ENCODE data around the gene ARSB.

Gene ARSB

GRCh38 chr5:78801413-78801812 lies 183.7 kb downstream of the ARSB start:
- no peak for DNase-seq

GRCh38 chr5:78799266-78800017 lies 185.7 kb downstream of the ARSB start:
- DNase-seq: no peak

DNA sequence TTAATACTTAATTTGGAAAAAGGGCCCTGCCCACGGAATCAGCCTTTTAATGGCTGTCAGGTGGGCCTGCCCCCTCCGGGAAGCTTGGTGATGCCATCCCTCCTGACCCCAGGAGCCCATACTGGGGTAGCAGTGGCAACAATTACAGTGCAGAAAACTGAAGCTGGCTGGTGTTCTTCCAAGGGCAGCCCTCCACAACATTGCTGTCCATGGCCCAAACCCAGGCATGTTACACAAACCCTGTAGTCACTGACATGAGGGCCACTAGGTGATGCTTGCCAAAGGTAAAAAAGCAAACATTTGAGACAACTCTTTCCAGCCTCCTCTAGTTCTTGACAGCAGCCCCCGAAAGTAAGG lies 186.5 kb downstream of the ARSB start:
- no peak for DNase-seq

DNA sequence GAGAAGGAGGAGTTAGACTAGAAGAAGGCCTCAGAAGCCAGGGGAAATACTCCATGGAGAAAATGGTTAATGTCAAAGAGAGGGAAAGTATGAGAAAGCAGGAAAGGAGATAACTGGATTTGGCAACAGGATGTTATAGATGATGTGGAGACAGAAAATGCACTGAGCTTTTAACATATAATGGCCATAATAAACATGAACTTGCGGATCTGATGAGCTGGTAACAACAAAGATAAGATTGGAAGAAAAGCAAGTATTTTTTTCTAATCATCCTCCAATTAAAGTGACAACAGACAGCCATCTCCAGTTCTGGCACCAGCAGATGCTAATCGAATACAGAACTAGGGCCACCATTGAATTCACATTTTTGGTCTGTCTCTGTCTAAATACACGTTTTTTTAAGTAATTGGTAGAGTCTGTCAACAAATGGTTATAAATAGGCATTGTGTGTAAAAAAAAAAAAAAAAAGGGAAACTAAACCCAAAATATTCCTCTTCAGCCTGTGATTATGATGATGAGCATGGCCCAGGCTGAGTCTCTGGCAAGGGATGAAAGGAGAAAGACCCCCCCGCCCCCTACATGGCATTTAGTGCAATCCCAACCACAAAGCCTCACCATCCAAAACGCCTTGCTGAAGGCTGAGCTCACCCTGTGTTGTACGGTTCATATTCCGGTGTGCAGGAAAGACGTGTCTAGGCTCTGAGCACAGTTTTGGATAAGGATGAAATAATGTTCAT lies 187.0 kb downstream of the ARSB start:
- DNase-seq: no peak

DNA sequence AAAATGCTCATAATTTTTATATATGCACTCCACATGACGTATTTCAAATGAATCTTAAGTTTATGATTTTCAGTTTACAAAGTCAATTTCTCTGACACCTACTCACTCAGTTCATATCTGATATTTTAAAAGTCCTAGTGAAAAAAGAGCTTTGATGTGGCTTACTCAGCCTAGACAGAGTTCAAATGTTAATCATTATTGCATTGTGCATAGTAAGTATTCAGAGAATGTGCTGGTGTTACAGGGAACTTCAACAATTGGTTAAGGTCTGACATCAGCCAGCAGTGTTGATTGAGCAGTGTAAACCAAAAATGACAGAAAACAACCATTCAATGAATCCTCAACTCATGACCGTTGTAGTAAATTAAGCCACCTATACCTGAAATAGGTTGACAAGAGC lies 189.4 kb downstream of the ARSB start:
- no peak for DNase-seq

- DNase-seq: no peak
Measured at GRCh38 chr5:78794693-78795215, 190.4 kb downstream of the ARSB start.

- no peak for DNase-seq
Measured at GRCh38 chr5:78793907-78794662, 191.0 kb downstream of the ARSB start.

DNA sequence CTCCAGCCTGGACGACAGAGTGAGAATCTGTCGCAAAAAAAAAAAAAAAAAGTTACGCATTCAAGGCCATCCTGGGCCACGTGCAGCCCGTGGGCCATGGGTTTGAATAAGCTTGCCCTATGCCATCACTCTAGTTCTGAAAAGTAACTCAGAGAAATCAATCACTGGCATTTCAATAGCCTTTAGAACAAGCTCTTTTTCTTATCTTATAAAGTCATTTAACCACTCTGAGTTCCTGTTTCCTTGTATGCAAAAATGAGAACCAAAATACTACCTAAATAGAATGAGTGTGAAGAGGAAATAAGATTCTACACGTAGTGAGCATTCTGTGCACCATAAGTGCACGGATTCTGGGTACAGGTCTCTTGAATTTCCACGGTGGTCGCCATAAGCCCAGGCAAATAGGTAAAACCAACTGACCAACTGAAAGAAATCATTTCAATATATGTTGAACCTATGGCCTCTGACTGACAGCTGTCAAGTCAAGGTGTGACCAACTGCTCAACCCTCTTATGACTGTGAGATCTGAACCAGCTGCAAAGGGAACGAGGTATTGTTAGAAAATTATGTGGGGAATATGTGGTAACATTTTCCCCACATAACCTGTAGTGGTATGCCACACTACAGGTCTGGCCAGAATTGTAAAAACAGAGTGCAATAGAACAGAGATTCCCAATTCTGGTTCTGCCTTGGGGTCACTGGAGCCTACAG lies 192.6 kb downstream of the ARSB start:
- DNase-seq: no peak

DNA sequence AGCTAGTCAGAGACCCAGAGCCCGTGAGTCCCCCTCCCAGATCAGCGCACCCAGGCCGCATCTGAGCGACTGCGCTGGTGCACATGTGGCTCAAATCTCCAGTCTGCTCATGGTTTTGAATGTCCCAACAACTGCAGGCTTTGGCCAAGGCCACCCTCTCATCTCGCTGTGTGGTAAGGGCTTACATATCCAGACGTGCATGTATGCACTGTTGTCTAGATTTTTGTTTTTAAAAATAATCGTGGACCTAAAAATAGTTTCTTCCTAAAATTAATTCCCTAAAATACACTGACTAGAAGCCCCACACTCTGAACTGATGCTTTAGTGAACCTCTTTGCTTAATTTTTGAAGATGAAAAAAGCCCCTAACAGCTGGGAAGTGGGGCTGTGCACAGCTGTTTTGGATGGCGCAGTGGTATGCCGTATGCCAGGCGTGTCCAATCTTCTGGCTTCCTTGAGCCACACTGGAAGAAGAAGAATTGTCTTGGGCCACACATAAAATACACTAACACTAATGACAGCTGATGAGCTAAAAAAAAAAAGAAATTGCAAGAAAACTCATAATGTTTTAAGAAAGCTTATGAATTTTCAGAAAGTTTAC lies 193.5 kb downstream of the ARSB start:
- DNase-seq: no peak

DNA sequence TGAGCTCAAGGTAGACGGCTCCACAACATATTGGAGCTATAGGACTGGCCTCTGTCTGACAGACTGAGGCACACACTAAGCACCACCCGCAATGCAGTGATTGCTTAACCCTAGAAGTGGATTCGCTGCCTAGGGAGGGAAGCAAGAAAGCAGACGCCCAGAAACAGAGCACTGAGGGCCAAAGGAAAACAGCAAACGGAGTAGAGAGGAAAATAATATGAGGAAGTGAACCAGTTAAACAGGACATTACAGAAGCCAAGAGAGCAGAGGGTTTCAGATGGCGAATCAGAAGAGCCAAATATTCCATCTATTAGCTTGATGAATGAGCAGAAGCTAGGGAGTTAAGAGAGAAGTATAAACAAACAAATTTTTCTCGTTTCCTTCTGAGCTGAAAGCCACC lies 197.3 kb downstream of the ARSB start:
- no peak for DNase-seq

DNA sequence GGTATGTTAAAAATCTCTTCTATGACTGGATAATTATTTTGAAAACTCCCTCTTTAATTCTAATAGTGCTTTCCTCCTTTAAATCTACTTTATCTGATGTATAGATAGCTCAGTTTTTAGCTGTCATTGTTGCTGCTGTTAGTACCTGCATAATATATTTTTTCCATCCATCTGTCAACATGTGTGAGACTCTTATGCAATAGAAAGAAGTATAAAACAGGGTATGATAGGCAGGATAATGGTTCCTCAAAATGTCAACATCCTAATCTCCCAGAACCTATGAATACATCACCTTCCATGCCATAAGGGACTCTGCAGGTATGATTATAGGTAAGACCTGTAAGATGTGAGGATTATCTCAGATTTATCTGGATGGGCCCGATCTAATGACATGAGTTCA lies 199.7 kb downstream of the ARSB start:
- DNase-seq: no peak

DNA sequence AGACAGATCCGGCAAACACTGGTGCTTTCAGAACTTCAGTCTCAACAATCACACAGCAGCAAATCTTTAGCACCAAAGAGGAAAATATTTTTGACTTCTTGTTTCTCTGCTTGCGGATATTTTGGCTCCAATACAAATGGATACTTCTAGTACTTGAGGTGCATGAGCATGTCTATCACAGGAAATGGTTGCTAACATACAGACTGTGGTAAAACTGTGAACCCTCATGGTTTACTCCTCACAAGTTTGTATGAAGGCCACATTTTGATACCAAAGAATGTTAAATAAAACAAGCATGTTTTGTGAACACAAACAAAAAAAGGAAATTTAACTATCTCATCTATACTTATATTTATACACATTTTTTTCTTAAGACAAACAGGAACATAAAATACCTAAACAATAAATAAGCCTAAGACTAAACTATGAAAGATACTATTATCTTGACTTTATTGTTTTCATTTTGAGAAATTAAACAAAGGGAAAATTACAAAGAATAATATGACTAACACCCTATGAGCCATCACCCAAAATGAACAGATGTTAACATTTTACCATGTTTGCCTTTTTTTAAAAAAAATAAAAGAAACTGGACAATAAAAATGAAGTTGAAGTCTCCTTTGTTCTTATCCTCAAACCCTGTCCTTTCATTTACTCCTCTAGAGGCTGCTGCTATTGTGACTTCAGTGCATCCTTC lies 201.5 kb downstream of the ARSB start:
- DNase-seq: no peak

DNA sequence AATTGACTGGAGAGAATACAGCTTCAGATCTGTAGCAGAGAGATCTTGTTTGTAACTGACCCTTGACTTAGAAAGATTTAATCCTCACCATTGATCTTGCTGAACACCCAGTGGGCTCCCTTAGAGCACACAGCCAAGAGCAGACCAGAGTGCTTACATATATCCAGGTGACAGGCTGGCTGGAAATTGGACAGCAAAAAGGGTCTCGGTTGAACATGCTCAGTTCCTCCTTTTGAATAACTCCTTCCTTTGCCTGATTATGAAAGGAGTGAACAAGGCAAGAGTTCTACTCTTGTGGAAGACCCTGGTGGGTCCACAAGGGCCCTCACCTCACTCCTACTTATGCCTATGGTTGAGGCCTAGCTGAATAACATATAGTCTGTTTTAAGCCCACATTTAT lies 202.4 kb downstream of the ARSB start:
- DNase-seq: no peak

DNA sequence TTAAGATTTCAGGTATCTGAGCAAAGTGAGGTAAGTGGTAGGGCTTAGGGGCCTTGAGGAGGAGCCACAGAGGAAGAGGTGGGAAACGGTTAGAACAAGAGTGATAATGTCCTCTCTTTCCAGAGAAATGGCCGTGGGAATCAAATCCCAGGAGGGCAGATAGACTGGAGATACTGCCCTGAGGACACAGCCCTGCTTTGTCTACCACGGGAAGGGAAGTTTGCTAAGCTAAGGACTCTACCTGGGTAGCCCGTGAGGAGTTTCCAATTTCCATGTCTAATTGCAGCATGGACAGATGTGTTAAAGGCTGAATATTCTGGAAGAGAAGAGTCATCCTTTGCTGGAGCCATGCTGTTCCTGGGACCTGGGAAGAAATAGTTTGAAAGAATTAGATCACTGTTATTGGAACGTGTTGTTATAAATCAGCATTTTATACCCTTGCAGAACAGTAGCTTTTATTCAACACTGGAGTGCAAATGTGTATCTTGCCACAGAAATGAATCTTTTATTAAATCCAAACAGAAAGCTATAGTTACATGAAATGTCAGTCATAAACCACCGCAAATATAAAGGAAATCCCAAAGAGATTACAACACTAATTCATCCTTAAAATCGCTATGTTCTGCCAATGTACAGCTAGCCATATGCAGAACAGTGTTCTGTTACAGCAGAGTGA lies 203.4 kb downstream of the ARSB start:
- no peak for DNase-seq

DNA sequence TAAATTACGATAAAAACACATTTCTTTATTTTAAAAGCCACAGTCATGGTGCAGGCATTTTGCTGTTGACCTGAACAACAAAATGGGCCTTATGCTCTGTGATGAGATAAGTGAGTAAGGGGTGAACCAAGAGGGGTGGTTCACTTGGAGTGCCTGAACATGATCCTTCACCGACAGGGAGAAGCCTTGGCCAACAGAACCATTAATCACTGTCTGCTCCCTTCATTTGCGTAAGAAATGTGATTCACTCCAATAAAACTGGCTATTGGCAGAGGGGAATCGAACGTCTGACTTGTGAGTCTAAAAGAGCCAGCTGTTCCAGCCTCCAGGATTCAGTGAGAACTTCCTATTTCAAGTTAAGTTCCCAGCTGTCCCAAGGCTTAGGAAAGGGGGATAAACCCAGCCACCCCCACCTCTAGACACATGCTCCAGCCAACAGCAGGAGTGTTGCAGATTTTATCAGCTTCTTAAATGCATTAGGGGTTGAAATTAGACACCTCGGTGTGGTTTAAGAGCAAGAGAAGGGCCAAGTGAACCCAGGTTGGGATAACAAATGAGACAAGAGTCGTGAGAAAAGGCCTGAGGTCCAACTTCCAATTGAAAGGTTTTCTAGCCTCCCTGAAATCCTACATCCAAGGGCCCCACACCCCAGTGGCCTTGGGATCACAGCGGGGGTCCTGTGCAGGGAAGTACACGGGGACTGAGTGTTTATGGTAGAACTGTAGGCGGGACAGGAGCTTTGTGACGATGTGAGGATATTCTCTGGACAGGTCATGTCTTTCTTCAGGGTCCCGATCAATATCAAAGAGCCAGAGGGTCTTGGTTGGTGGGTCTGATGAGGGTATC lies 205.1 kb downstream of the ARSB start:
- no peak for DNase-seq

- no peak for DNase-seq
Measured at GRCh38 chr5:78779262-78779661, 205.8 kb downstream of the ARSB start.

DNA sequence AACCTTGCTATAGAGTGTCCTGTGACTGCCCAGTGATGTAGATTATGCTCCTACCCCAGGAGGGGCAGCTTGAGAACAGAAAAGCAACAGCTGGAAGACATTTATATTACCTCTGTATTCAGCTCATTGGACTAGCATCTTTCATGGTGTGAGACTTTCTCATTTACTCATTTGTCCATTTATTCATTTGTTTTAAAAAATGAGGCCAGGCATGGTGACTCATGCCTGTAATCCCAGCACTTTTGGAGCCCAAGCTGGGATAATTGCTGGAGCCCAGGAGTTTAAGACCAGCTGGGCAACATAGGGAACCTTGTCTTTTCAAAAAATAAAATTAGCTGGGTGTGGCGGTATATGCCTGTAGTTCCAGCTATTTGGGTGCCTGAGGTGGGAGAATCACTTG lies 206.6 kb downstream of the ARSB start:
- no peak for DNase-seq

DNA sequence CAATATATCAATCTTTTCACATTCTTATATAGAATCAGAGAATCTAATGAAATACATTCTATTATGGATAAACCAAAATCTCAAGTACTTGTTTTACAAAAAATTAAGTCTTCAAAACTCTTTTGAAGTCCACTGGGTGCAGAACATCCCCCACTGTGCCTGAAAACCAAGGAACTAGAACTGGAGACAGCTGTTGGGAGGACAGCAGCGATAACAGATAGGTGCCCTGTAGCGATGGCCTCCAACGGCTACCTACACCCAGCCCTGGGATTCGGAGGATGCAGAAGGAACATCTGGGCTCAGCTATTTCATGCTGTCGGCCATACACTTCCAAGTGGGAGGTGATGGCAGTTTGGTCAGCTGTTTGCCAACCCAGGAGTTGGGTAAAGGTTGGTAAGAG lies 207.2 kb downstream of the ARSB start:
- DNase-seq: no peak

DNA sequence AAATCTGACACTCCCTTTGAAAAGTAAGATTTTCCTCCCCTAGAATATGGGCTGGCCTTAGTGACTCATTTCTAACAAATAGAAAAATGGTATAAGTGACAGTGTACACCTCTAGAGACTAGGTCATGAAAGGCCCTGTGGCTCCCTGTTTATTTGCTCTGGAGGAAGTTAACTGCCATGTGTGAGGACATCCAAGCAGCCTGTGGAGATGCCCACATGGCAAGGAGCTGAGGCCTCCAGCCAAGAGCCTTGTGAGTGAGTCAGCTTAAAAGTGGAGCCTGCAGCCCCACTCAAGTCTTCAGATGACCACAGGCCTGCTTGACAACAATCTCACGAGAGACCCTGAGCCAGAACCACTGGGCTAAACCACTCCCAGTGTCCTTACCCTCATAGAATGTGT lies 208.5 kb downstream of the ARSB start:
- no peak for DNase-seq

GRCh38 chr5:78773655-78774054 lies 211.5 kb downstream of the ARSB start:
- no peak for DNase-seq

All from NCI-H1930 (cell line).